Measurements from ENCODE around the gene SUN5.
"Not testable (repeated sequence)": the region's sequence is repeated elsewhere in the genome, so short reads cannot be mapped to it uniquely, and the experiment has no call there.

SUN5 gene

DNA sequence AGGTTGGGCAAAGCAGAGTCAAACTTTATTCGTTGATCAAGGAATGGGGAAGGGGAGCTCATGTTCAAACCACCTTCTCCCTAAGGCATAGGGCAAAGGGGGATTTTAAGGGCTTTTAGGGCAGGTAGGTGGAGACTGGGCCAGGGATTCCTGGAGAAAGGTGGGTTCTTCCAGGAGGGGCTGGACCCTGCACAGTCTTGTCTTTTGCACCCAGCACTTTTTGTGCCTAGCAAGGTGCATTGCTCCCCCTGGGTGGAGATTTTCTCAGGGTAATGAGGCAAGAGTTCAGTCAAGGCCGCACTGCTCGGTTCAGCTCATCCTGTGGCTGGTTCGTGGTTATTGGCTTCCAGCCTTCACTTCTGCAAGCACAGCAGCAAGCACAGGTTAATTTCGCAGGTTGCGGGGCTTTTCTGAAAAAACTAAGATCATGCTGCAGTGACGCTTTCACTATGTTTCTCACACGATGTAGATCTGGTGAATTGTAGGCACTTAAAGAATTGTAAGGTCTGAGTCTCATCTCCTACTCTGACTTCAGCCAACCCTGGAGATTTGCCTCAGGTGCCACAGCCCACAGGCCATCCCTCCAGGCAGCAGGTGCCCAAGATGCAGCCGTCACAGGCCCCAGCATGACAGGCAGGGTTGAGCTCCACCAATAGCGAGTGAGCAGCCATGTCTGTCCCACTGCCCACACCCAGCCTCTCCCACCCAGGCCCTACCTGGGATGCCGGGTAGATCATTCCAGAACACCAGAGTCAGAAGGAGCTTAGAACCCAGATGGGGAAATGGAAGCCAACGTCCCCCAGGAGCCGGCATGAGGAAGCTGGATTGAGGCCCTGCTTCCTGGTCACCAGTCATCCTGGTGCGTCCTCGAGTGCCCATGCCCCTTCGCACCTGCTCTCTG is 37.1 kb downstream of the SUN5 start:
- TF ChIP-seq, protein P1, sequence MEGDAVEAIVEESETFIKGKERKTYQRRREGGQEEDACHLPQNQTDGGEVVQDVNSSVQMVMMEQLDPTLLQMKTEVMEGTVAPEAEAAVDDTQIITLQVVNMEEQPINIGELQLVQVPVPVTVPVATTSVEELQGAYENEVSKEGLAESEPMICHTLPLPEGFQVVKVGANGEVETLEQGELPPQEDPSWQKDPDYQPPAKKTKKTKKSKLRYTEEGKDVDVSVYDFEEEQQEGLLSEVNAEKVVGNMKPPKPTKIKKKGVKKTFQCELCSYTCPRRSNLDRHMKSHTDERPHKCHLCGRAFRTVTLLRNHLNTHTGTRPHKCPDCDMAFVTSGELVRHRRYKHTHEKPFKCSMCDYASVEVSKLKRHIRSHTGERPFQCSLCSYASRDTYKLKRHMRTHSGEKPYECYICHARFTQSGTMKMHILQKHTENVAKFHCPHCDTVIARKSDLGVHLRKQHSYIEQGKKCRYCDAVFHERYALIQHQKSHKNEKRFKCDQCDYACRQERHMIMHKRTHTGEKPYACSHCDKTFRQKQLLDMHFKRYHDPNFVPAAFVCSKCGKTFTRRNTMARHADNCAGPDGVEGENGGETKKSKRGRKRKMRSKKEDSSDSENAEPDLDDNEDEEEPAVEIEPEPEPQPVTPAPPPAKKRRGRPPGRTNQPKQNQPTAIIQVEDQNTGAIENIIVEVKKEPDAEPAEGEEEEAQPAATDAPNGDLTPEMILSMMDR (IDR thresholded peaks at IDR 0.05; ENCODE audit: control insufficient read depth, insufficient read depth, low read depth, low read length, missing control alignments): no peak
- DNase-seq (ENCODE audit: low read depth): no peak
- no peak overlapping the region for H3K4me3 ChIP-seq (ENCODE audit: control insufficient read depth, low read depth, low read length)

DNA sequence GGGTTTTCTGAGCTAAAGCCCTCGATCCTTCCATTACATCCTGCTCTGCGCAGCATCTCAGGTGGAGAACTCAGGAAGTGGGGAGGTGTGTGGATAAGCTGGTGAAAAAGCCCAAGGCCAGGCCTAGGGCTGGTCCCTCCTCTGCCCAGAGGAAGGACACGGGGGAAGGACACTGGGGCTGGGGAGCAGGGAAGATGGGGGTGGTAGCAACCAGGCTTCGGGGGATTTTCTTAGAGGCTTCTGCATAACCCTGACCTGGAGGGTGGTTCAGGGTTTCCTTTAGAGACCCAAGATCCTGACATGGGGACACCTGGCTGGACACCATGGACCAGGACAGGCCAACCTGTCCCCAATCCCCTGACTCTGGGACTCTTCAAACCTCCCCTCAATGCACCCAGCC is 37.9 kb downstream of the SUN5 start:
- H3K4me3 ChIP-seq (ENCODE audit: control insufficient read depth, low read depth, low read length): no peak overlapping the region
- no peak for DNase-seq (ENCODE audit: low read depth)
- TF ChIP-seq, protein P1 (IDR thresholded peaks at IDR 0.05; ENCODE audit: control insufficient read depth, insufficient read depth, low read depth, low read length, missing control alignments): no peak

DNA sequence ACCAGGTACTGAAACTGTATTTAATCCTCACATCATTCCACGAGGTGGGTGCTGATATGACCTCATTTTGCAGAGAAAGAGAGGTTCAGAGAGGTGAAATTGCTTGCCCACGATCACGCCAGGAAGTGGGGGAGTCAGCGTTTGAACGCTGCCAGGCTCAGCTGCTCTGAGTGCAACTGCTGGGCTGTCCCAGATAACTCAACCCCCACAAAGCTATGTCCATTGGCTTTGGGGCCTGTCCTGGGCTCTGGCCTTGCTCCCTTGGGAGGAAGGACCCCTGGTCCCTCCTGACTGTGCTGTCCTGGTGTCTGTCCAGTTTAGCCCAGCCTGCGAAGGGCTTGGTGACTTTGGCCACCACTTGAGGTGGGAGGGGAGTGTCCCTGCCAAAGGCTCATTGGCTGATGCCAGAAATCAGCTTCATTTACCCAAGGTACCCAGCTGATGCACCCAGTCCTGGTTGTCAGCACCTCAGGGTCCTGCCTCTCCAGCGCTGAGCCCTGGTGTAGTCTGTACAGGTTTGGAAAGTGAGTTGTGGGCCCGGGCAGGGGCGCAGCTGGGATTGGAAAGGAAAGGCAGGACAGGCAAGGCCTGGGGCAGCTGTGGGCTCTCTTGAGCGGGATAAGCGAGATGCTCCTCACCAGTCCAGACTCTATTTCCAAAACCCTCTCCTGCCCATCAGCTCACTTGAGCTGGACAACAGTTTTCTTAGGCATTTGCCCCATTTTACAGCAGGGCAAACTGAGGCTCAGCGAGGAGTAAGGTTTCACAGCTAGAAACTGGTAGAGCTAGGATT is 38.5 kb downstream of the SUN5 start:
- no peak overlapping the region for H3K4me3 ChIP-seq (ENCODE audit: control insufficient read depth, low read depth, low read length)
- TF ChIP-seq, protein P1 (IDR thresholded peaks at IDR 0.05; ENCODE audit: control insufficient read depth, insufficient read depth, low read depth, low read length, missing control alignments): no peak
- DNase-seq (ENCODE audit: low read depth): no peak

DNA sequence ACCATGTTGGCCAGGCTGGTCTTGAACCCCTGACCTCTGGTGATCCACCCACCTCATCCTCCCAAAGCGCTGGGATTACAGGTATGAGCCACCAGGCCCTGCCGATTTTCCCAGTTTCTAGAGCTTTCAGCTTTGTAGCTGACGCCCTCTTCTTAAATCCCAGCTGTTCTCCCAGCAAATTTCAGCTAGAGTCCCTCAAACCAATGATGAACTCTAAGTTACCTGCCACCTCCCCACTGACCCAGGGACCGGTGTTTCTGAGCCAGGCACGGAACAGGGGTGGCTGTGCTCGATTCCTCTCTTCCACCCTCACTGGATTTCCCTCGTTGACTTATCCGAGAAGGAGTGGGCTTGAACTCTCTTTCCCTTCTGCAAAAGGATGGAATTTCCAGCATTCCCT is 39.1 kb downstream of the SUN5 start:
- H3K4me3 ChIP-seq (ENCODE audit: control insufficient read depth, low read depth, low read length): no peak overlapping the region
- no peak for DNase-seq (ENCODE audit: low read depth)

DNA sequence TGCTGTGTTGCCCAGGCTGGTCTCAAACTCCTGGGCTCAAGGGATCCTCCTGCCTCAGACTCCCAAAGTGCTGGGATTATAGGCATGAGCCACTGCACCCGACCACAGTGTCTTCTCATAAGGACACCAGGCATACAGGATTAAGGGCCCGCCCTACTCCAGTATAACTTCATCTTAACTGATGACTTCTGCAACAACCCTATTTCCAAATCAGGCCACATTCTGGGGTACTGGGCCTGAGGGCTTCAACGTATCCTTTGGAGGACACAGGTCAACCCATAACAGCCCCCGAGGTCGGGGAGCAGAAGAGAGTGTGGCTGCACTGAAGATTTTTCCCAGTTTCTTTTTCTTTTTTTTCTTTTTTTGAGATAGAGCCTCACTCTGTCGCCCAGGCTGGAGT is 39.7 kb downstream of the SUN5 start:
- no peak overlapping the region for H3K4me3 ChIP-seq (ENCODE audit: control insufficient read depth, low read depth, low read length)
- DNase-seq (ENCODE audit: low read depth): no peak
- TF ChIP-seq, protein P1 (IDR thresholded peaks at IDR 0.05; ENCODE audit: control insufficient read depth, insufficient read depth, low read depth, low read length, missing control alignments): no peak

More for the DNA sequence above, 39.1 kb downstream of the SUN5 start:
- TF ChIP-seq, protein P1 (IDR thresholded peaks at IDR 0.05; ENCODE audit: control insufficient read depth, insufficient read depth, low read depth, low read length, missing control alignments): no peak

DNA sequence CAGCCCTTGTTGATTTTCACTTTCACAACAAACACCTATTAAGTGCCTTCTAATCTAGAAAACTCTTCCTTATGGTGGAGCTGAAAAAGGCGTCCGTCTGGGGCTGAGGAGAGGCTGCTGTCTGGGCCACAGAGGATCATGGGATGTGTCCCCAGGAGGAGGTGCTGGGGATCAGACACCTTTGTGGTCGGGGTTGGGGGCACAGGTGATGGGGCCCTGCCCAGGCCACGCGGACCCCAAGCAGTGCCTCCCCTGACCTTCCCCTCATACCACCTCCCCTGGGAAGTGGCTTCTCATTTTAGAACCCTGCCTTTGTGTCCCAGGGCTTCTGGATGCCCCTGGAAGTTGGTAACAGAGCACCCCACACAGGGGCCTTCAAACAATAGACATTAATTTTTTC is 41.1 kb downstream of the SUN5 start:
- DNase-seq (ENCODE audit: low read depth): no peak
- TF ChIP-seq, protein P1 (IDR thresholded peaks at IDR 0.05; ENCODE audit: control insufficient read depth, insufficient read depth, low read depth, low read length, missing control alignments): no peak

DNA sequence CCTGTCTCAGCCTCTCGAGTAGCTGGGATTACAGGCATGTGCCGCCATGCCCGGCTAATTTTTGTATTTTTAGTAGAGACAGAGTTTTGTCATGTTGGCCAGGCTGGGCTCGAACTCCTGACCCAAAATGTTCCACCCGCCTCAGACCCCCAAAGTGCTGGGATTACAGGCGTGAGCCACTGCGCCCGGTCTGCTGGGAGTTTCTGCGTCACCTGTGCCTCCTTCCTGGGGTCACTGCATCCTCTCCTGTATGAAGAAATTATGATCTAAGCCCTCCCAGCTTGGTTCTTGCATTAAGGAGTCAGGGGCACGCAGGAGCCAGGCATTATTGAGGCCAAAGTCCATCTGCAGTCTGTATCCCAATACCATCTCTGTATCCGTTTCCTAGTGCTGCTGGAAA is 41.6 kb downstream of the SUN5 start:
- H3K4me3 ChIP-seq (ENCODE audit: control insufficient read depth, low read depth, low read length): not testable (repeated sequence)

More for the DNA sequence above, 41.1 kb downstream of the SUN5 start:
- H3K4me3 ChIP-seq (ENCODE audit: control insufficient read depth, low read depth, low read length): no peak overlapping the region

More for the DNA sequence above, 41.6 kb downstream of the SUN5 start:
- DNase-seq (ENCODE audit: low read depth): not testable (repeated sequence)
